Endothelial cell of umbilical vein (primary cell): ENCODE data around the gene PSMD13.
"Not testable (repeated sequence)": the region's sequence is repeated elsewhere in the genome, so short reads cannot be mapped to it uniquely, and the experiment has no call there.

Experiments used
- CTCF ChIP-seq, 2 donors: IDR thresholded peaks; 1 replicate in 1 of 2; 2 replicates in 1 of 2; pipeline ENCODE4 v1.5.1; 2011; ENCODE audit warnings: low read length in 2 of 2, mild to moderate bottlenecking in 2 of 2, moderate library complexity in 2 of 2, control low read depth in 1 of 2, inconsistent platforms in 1 of 2, low read depth in 1 of 2; ENCODE audit not compliant: insufficient read depth in 1 of 2; ENCODE audit errors: extremely low read depth in 1 of 2
- EZH2 ChIP-seq: IDR thresholded peaks from 2 replicates; pipeline ENCODE4 v1.6.1; 2012; ENCODE audit warnings: borderline replicate concordance, low read depth, mild to moderate bottlenecking, moderate library complexity, low read length, inconsistent platforms; ENCODE audit not compliant: severe bottlenecking
- FOS ChIP-seq: IDR thresholded peaks from 2 replicates; pipeline ENCODE4 v1.6.1; 2011; ENCODE audit warnings: mild to moderate bottlenecking, low read length, moderate library complexity, borderline replicate concordance; ENCODE audit not compliant: insufficient read depth
- GATA2 ChIP-seq: IDR thresholded peaks from 2 replicates; pipeline ENCODE4 v1.7.0; 2011; ENCODE audit warnings: low read depth, mild to moderate bottlenecking, moderate library complexity, mixed read lengths, low read length; ENCODE audit not compliant: insufficient read length, insufficient read depth
- JUN ChIP-seq: IDR thresholded peaks from 2 replicates; pipeline ENCODE4 v1.6.1; 2011; ENCODE audit warnings: borderline replicate concordance, low read depth; ENCODE audit not compliant: insufficient read length, insufficient read depth
- MAX ChIP-seq: IDR thresholded peaks from 2 replicates; pipeline ENCODE4 v1.6.1; 2011; ENCODE audit not compliant: insufficient read depth, insufficient read length
- MYC ChIP-seq: IDR thresholded peaks from one replicate; pipeline ENCODE4 v1.6.1; 2011; ENCODE audit warnings: mild to moderate bottlenecking, low read depth, low read length
- POLR2A ChIP-seq: IDR thresholded peaks from 2 replicates; pipeline ENCODE4 v1.6.1; 2012; ENCODE audit warnings: low read depth, mild to moderate bottlenecking, control low read depth, low read length
- POLR2AphosphoS5 ChIP-seq: IDR thresholded peaks from 2 replicates; pipeline ENCODE4 v1.6.1; 2012; ENCODE audit warnings: low read depth, mild to moderate bottlenecking, control low read depth, low read length, moderate library complexity; ENCODE audit not compliant: insufficient read depth

- TF ChIP-seq CTCF (IDR thresholded peaks at IDR 0.05; ENCODE audit: extremely low read depth in 1 of 2, insufficient read depth in 1 of 2, low read depth in 1 of 2, low read length in 2 of 2); POLR2A; MAX; POLR2AphosphoS5; MYC; JUN; EZH2; GATA2; FOS: not testable (repeated sequence)
These were observed 50.4 kb downstream of the PSMD13 start for GRCh38 chr11:286977-287820.
